Activated T-cell treated with anti-CD3 and anti-CD28 coated beads for 1 hour (primary cell): Measurements from ENCODE around the gene PPARA.

Experiments used
- DNase-seq: peaks from one replicate; pipeline ENCODE4 v3.0.0-alpha.2; 2020; ENCODE audit warnings: low read depth

The PPARA gene

DNA sequence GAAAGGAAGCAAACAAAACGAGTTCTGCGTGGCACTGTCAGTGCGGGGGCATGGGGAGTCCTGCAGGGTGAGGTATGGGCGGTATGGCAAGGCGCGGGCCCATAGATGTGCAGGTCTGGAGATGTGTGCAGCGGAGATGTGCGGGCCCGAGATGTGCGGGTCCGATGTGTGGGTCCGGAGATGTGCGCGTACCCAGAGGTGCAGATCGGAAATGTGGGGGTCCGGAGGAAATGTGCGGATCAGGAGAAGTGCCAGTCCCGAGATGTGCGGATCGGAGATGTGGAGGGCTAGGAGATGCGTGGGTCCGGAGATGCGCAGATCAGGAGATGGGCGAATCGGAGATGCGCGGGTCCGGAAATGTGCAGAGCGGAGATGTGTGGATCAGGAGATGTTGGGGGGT, 63.8 kb downstream of the PPARA start:
- no peak for DNase-seq

DNA sequence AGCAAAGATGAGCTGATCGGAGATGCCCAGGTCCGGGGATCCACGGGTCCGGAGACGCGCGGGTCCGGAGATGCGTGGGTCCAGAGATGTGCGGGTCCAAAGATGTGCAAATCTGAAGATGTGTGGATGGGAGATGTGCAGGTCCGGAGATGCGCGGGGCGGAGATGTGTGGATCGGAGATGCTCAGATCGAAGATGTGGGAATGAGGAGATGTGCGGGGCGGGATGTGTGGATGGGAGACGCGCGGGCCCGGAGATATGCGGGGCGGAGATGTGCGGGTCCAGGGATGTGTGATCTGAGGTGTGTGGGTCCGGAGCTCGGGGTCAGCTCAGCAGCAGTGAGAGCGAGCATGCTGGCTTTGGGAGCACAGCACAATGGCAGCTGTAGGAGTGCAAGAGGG, 64.3 kb downstream of the PPARA start:
- DNase-seq, result no peak

GRCh38 chr22:46219636-46220035, 69.3 kb downstream of the PPARA start:
- DNase-seq, result no peak

DNA sequence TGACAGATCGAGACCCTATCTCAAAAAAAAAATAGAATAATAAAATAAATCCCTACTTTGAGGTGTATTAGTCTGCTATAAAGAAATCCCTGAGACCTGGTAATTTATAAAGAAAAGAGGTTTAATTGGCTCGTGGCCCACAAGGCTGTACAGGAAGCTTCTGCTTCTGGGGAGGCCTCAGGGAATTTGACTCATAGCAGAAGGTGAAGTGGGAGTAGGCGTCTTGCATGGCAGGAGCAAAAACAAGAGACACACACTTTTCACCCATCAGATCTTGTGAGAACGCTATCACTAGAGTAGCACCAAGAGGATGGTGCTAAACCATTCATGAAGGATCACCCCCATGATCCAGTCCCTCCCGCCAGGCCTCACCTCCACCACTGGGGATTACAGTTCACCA, 70.6 kb downstream of the PPARA start:
- DNase-seq, result no peak

DNA sequence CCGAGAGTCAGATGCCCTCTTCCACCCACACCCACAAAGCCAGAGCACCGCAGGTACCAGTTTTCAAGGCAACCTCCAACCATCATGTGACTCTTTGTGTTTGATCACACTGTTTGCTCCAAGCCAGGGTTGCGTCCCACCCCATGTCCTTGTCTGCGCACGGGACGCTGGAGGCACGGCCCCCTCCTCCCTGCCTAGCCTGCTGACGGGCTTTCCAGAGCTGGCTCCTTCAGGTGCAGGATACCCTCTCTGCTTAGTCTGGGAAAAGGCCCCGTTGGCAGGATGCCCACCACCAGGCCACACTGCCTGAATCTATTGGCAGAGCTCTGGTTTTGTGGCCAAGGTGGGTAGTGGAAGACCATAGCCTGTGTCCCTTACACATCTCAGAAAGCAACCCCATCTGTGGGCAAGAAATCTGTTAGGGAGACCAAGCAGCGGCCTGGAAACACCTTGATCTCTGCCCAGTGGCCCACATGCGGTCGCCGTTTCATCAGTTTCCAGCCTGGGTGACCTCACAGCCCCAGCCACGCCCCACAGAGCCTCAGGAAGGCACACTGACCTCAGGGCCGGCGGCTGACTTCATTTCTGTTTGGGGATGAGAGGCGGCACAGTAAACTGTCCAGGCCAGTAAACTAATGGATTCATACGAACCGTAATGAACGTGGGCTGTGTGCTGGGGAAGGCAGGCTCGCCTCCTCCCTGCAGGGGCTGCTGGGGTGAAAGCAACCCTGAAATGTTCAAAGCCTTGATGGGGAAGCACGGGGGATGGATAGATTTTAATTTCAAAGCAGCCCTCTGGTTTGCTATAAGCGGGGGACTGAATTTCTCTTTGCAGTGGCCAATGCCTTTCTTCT, 73.9 kb downstream of the PPARA start:
- no peak for DNase-seq

DNA sequence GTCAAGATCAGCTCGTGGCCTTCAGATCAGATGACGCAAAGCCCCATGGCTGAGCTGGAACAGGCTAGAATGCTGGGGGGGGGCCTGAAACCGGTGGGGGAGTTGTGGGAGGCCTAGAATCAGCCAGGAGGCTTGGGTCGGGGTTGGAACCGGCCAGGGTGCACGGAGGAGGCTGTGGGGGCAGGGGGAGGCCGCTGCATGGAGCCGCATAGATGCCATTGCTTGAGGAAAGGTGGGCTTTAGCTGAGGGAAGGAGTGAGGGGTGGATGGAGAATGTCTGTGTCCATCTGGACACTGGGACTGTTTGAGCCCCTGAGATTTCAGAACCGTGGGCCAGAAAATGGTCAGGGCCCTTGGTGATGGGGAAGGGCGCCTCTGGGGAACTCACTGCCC, 74.6 kb downstream of the PPARA start:
- no peak for DNase-seq

- DNase-seq, result no peak
Observed at GRCh38 chr22:46225631-46226030, 75.3 kb downstream of the PPARA start.

- DNase-seq, result no peak
Observed at GRCh38 chr22:46226577-46226976, 76.3 kb downstream of the PPARA start.

- DNase-seq, result no peak
Observed at GRCh38 chr22:46229701-46230100, 79.4 kb downstream of the PPARA start.

- DNase-seq, result no peak
Observed at GRCh38 chr22:46230262-46230901, 80.1 kb downstream of the PPARA start.

- DNase-seq, result no peak
Observed at GRCh38 chr22:46233231-46233630, 82.9 kb downstream of the PPARA start.

DNA sequence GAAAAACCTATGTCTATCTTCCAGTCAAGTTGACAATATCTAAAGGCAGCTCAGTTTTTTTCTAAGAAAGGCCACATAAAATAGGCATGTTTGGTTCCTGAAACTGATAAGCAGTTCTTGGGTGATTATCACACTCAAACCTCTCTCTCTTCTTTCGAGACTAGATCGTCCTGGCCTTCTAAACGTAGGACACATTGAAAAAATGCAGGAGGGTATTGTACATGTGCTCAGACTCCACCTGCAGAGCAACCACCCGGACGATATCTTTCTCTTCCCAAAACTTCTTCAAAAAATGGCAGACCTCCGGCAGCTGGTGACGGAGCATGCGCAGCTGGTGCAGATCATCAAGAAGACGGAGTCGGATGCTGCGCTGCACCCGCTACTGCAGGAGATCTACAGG, 84.6 kb downstream of the PPARA start:
- no peak for DNase-seq

DNA sequence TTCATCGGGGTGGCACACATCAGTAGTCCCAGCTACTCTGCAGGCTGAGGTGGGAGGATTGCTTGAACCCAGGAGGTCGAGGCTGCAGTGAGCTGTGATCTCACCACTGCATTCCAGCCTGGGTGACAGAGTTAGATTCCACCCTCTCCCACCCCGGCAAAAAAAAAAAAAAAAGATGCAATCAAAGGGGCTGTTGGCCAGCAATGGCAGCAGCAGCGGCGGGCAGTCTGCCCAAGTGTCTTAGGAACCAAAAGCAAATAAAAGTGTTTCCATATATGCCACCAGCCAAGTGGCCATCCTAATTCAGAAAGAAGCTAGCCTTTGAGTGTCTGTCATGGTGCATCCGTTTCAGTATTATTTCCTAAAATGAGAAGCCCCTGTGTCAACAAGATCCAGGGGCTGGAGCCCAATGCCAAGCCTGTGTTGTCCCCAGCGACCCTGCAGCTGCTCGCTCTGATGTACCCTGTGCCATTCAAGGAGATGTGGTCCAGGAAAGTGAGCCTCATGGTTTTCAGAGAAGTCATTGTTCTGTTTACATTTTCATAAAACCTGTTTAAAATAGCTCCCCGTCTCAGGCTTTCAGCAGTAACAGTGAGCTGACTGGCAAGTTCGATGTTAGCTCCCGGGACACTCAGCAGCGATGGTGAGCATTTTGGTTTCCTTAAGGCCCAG, 87.3 kb downstream of the PPARA start:
- DNase-seq, result no peak

GRCh38 chr22:46238541-46238940, 88.2 kb downstream of the PPARA start:
- DNase-seq, result no peak

DNA sequence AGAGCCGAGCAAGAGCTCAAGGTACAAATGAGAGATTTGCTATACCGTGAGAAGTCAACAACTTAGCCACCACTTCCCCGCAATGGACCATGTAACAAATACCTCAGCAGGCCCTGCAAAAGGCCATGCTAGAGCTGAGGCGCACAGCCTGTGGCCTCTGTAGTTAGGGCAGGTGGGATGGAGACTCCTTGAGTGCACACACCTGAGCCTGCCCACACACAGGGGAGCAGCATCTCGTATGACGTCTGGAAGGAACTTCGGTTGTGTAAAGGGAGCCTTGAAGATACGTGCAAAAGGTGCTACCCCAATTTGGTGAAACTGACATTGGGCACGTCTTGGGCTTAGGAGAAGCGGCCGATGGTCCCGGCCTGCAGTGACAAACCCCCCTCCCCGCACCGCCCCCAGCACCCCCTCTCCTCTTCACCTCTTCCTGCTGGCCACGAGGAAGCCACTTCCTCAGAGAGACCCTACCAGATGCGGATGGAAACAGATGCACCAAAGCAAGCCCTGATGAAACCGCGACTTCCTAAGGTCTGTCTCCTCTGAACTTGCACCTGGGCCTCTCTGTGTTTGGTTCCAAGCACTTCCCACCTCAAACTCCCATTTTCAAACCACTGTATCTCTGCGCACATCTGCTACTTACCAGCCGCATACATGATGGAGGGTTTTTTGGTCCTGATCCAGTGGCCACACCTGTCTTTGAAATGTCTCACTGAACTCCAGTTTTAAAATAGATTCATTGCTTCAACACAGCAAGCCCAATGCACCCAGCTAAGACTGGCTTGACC, 89.1 kb downstream of the PPARA start:
- DNase-seq, result no peak

DNA sequence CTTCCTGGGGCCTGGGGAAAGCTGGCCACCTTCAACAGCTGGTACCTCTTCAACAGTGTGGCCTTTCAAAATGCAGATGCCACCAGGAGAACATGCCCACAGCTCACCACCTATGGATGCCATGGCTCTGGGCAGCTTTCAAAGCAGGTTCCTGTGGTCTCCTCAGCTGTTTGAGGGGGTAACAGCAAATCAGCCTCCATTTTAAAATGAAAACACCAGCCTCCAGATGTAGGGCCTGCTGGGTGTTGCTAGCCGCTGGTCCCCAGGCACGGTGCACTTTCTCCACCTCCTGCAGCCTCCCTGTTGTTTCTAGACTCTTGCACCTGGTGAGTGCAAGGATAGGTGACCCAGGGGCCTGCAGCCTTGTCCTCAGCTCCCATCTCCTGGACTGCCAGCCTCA, 89.7 kb downstream of the PPARA start:
- no peak for DNase-seq

GRCh38 chr22:46240506-46240905, 90.2 kb downstream of the PPARA start:
- no peak for DNase-seq

DNA sequence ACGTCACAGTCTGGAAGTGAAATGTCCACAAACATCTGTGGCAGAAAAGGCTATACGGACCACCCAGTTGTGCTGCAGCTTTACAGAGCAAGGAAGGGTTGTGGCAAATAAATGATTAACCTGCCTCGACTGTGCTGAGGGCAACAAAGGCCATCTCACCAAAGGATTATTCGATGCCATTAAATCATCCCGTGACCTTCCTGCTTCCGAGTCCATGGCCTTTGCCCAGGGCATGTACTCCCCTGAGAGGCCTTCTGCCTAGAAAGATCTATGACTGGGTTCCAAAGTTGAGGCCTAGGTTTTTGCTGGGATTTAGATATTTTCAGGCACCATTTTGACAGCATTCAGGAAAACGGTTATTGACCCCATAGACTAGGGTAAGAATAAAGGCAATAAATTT, 90.6 kb downstream of the PPARA start:
- DNase-seq, result no peak

- DNase-seq, result no peak
Observed at GRCh38 chr22:46241396-46242007, 91.2 kb downstream of the PPARA start.

GRCh38 chr22:46242076-46242475, 91.8 kb downstream of the PPARA start:
- no peak for DNase-seq

DNA sequence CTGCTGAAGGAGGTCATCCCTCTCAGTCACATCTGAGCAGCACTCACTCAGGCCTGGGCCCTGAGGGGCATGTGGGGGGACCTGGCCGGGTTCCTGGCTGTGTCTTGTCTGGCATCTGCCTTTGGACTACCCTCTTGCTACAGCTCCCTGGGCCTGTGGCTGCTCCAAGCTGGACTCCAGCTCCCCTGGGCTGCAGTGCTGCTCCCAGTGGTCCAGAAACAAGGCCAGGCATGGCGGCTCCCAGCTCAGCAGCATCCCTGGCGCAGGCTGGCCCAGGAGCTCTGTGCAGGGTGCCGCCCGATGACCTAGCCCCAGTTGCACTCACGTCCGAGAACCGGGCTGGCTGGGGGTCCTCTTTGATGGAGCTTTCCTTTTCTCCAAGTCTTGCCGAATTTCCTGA, 94.4 kb downstream of the PPARA start:
- DNase-seq, result no peak

- no peak for DNase-seq
Observed at GRCh38 chr22:46245511-46245910, 95.2 kb downstream of the PPARA start.
